Cardiac muscle cell (in vitro differentiated cells and primary cell): ENCODE measurements around the gene HOXC10. TPM values are rescaled to one million over a fixed set of nuclear protein-coding genes. Genes with fewer than 3 reads are reported as not detected.

Experiments
- DNase-seq, 2 donors: peaks; one replicate each; pipeline versions ENCODE4 v3.0.0 to v3.0.0-alpha.2; 2010 to 2017; ENCODE audit warnings: low read depth in 1 of 2, low spot score in 1 of 2
- H3K27ac ChIP-seq: fragments of 200-600 bp; sonication (generic); 2 replicates; pipeline ENCODE4 v1.5.1; 2016
- H3K27me3 ChIP-seq: fragments of 200-600 bp; sonication (generic); 2 replicates; pipeline ENCODE4 v1.6.0; 2016; ENCODE audit warnings: control low read depth
- H3K36me3 ChIP-seq: fragments of 200-600 bp; sonication (generic); 2 replicates; pipeline ENCODE4 v1.5.1; 2016; ENCODE audit warnings: control low read depth
- H3K4me1 ChIP-seq: fragments of 200-600 bp; sonication (generic); 2 replicates; pipeline ENCODE4 v1.8.1; 2017; ENCODE audit warnings: low read depth, mild to moderate bottlenecking, mixed run types
- H3K4me3 ChIP-seq: fragments of 200-600 bp; sonication (generic); 2 replicates; pipeline ENCODE4 v1.5.1; 2016; ENCODE audit warnings: mild to moderate bottlenecking
- H3K9me3 ChIP-seq: fragments of 200-600 bp; sonication (generic); 2 replicates; pipeline ENCODE4 v1.5.1; 2017; ENCODE audit warnings: low read depth, mild to moderate bottlenecking, control low read depth
- CTCF ChIP-seq: IDR thresholded peaks from 2 replicates; pipeline ENCODE4 v1.5.1; 2012; ENCODE audit warnings: low read depth, mild to moderate bottlenecking, low read length
- polyA plus RNA-seq: library from polyadenylated mRNA; unstranded; fragments of >200 nt; fragmentation: Nextera tagmentation; extraction: Ambion mirVana; gene quantifications from 2 replicates; pipeline ENCODE4 v1.2.1, GENCODE V29; 2016
- total RNA-seq: library from RNA; depleted of rRNA; stranded (reverse); fragments of >200 nt; gene quantifications from 2 replicates; pipeline ENCODE4 v1.2.3, GENCODE V29; 2016

The HOXC10 gene
- total and polyA plus RNA-seq, 2 experiments from 2014 or later, result not detected

GRCh38 chr12:53952871-53953734 lies 31.8 kb upstream of the HOXC10 start:
- Histone ChIP-seq H3K27me3 (peaks cover 100% of the 10 kb centered on the region), H3K4me3 (no peak overlapping the region), H3K27ac (no peak overlapping the region), H3K9me3 (no peaks in the 10 kb centered on the region), H3K4me1 (no peaks in the 10 kb centered on the region), H3K36me3 (no peaks in the 10 kb centered on the region)
- no peak for TF ChIP-seq CTCF
- no peak for DNase-seq

- Histone ChIP-seq H3K36me3 (no peaks in the 10 kb centered on the region), H3K27ac (no peak overlapping the region), H3K9me3 (no peaks in the 10 kb centered on the region), H3K4me1 (no peaks in the 10 kb centered on the region), H3K27me3 (peaks cover 100% of the 10 kb centered on the region), H3K4me3 (no peak overlapping the region)
- DNase-seq, result no peak
- TF ChIP-seq CTCF, result no peak
Measured at GRCh38 chr12:53953831-53954693, 30.9 kb upstream of the HOXC10 start.

- H3K4me3 ChIP-seq, result no peak within 1 kb of the TSS
Measured at GRCh38 chr12:53954694-53955035, 30.3 kb upstream of the HOXC10 start, which contains the start of gene HOXC12. HOXC12 (plus strand) TSS chr12:53954903; CDS start chr12:53954930, 27 bp downstream.

GRCh38 chr12:53955036-53955775 lies 29.7 kb upstream of the HOXC10 start:
- Histone ChIP-seq H3K9me3 (no peaks in the 10 kb centered on the region), H3K27me3 (peaks cover 100% of the 10 kb centered on the region), H3K4me3 (no peak overlapping the region), H3K4me1 (no peaks in the 10 kb centered on the region), H3K27ac (no peak overlapping the region), H3K36me3 (no peaks in the 10 kb centered on the region)
- no peak for DNase-seq
- no peak for TF ChIP-seq CTCF

More at GRCh38 chr12:53954694-53955035, 30.3 kb upstream of the HOXC10 start, which contains the start of gene HOXC12:
- H3K9me3 ChIP-seq, result no peaks in the 10 kb centered on the region
- H3K27me3 ChIP-seq, result peaks cover 100% of the 10 kb centered on the region
- no peak for TF ChIP-seq CTCF
- H3K4me1 ChIP-seq, result no peaks in the 10 kb centered on the region
- DNase-seq, result no peak
- H3K36me3 ChIP-seq, result no peaks in the 10 kb centered on the region
- H3K27ac ChIP-seq, result no peak within 1 kb of the TSS

- H3K4me1 ChIP-seq, result no peaks in the 10 kb centered on the region
- no peaks in the 10 kb centered on the region for H3K9me3 ChIP-seq
- TF ChIP-seq CTCF, result no peak
- H3K4me3 ChIP-seq, result no peak overlapping the region
- H3K27ac ChIP-seq, result no peak overlapping the region
- peaks cover 100% of the 10 kb centered on the region for H3K27me3 ChIP-seq
- DNase-seq, result no peak
- H3K36me3 ChIP-seq, result no peaks in the 10 kb centered on the region
Measured at GRCh38 chr12:53955776-53956250, 29.1 kb upstream of the HOXC10 start.
